Activated T-helper 17 cell treated with anti-CD3 and anti-CD28 coated beads, Interleukin-2, amount 50 U/mL, for 72 hours (primary cell): ENCODE measurements around the gene CCBE1. TPM values are rescaled to one million over a fixed set of nuclear protein-coding genes. Genes with fewer than 3 reads are reported as not detected.
"Not testable (repeated sequence)": the region's sequence is repeated elsewhere in the genome, so short reads cannot be mapped to it uniquely, and the experiment has no call there.

Experiments
- ATAC-seq: fragments of 150-1000 bp; cut with Tn5 transposase; replicated peaks from 2 replicates; pipeline ENCODE4 v1.10.0; 2021; ENCODE audit warnings: mild to moderate bottlenecking, moderate library complexity
- H3K27ac Mint-ChIP-seq: one replicate; pipeline ENCODE4 v1.8.0; 2022; ENCODE audit warnings: mixed read lengths
- H3K27me3 Mint-ChIP-seq: one replicate; pipeline ENCODE4 v1.8.0; 2022; ENCODE audit warnings: mixed read lengths
- H3K36me3 Mint-ChIP-seq: one replicate; pipeline ENCODE4 v1.8.0; 2022; ENCODE audit warnings: low read depth, mild to moderate bottlenecking, mixed read lengths
- H3K4me1 Mint-ChIP-seq: one replicate; pipeline ENCODE4 v1.8.0; 2022; ENCODE audit warnings: mixed read lengths
- H3K4me3 Mint-ChIP-seq: one replicate; pipeline ENCODE4 v1.8.0; 2022; ENCODE audit warnings: mild to moderate bottlenecking, mixed read lengths
- H3K9me3 Mint-ChIP-seq: one replicate; pipeline ENCODE4 v1.8.0; 2022; ENCODE audit warnings: mixed read lengths
- total RNA-seq, 2 donors: library from RNA; stranded (reverse); gene quantifications; one replicate each; pipeline ENCODE4 v1.2.3, GENCODE V29; 2022

The CCBE1 gene
- total RNA-seq, 2 donors from 2014 or later, result 0.04 to 0.08 TPM

DNA sequence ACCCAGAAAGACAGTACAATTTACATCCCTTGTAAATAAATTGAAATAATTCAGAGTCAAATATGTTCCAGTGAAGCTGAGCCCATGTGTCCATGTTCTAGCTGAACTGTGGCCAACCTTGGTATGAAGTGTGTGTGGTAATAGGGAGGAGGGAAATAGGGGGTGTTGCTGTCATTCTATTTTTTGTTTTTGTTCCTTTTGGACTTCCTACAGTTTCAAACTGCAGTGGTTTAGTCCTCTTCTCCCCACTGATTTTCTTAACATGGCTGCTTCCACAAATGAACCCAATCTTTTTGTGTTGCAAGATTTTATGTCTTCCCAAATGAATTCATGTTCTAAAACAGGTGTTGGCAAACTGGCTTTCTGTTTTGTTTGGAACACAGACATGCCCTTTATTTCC is 156.9 kb downstream of the CCBE1 start:
- H3K27me3 Mint-ChIP-seq, result peaks cover 8% of the 10 kb centered on the region
- H3K27ac Mint-ChIP-seq, result no peak overlapping the region
- no peaks in the 10 kb centered on the region for H3K9me3 Mint-ChIP-seq
- no peak overlapping the region for H3K4me3 Mint-ChIP-seq
- no peak for ATAC-seq
- no peaks in the 10 kb centered on the region for H3K4me1 Mint-ChIP-seq
- no peaks in the 10 kb centered on the region for H3K36me3 Mint-ChIP-seq

DNA sequence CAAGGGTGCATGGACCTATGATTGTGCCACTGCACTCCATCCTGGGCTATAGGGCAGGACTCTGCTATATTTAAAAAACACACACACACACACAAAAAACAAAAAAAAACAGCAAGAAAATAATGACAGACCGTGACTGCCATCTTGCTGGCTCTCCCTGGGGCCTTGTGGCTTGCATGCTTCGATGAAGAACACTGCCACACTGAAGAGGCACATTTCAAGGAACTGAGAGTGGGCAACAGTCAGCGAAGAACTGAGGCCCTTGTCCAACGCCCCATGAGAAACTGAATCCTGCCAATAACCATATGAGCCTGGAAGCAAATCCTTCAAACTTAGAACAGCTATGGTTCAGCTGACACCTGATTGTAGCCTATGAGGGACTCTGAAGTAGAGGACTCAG is 158.1 kb downstream of the CCBE1 start:
- no peaks in the 10 kb centered on the region for H3K9me3 Mint-ChIP-seq
- H3K4me3 Mint-ChIP-seq, result no peak overlapping the region
- no peaks in the 10 kb centered on the region for H3K36me3 Mint-ChIP-seq
- no peak for ATAC-seq
- H3K27ac Mint-ChIP-seq, result no peak overlapping the region
- H3K4me1 Mint-ChIP-seq, result no peaks in the 10 kb centered on the region
- H3K27me3 Mint-ChIP-seq, result peaks cover 12% of the 10 kb centered on the region

DNA sequence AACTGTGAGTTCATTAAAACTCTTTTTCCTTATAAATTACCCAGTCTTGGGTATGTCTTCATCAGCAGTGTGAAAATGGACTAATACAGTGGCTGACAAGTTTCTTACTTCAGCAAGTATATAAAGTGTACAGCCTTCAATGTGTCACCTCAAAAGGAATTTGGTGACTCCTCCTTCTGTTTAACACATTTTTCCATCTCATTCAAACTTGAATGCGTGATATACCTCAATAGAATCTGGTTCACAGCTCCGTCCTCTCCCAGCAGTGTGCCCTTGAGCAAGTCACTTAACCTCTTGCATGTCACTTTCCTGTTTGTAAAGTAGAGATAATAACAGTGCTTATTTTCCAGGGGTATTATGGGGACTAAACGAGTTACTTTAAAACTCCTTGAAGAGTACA is 159.6 kb downstream of the CCBE1 start:
- Mint-ChIP-seq H3K4me1 (no peaks in the 10 kb centered on the region), H3K27ac (no peak overlapping the region), H3K36me3 (no peaks in the 10 kb centered on the region), H3K4me3 (no peak overlapping the region), H3K9me3 (no peaks in the 10 kb centered on the region), H3K27me3 (peaks cover 15% of the 10 kb centered on the region)
- no peak for ATAC-seq

DNA sequence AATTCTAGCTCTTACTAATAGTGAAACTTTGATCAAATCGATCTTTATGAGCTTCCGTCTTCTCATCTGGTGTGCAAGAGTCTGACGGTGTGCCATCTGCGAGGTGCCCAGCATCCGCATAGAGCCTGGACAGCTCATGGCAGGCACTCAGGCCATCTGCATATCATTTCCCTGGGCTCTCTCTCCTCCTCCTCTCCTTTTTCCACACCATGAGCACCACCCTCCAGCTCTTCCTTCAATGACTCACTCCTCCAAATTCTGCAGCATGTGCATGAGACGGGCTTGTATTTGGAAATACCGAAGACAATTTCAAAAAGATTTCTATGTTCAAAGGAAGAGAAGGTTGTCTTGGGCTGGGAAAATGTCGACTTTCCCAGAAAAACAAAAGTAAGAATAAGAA is 161.1 kb downstream of the CCBE1 start:
- peaks cover 11% of the 10 kb centered on the region for H3K27me3 Mint-ChIP-seq
- no peak for ATAC-seq
- H3K27ac Mint-ChIP-seq, result no peak overlapping the region
- no peak overlapping the region for H3K4me3 Mint-ChIP-seq
- H3K4me1 Mint-ChIP-seq, result no peaks in the 10 kb centered on the region
- no peaks in the 10 kb centered on the region for H3K9me3 Mint-ChIP-seq
- H3K36me3 Mint-ChIP-seq, result no peaks in the 10 kb centered on the region

DNA sequence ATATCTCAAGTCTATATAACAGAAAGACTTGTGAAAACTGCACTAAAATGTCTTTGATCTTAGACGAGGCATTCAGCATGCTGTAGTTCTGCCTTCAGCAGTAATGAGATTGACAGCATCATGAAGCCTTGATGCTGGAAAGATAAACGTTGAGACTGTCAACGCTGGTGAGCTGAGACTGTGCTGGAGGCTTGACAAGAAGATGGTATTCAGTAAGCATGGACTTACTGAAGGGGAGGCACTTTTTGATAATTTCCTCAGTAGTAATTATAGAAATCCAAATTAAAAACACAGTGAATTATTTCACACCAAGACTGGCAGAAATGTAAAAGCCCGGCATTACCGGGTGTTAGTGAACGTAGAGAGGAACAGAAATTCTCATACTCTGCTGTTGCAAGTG is 162.2 kb downstream of the CCBE1 start:
- no peaks in the 10 kb centered on the region for H3K36me3 Mint-ChIP-seq
- peaks cover 15% of the 10 kb centered on the region for H3K27me3 Mint-ChIP-seq
- H3K27ac Mint-ChIP-seq, result no peak overlapping the region
- H3K4me3 Mint-ChIP-seq, result no peak overlapping the region
- H3K9me3 Mint-ChIP-seq, result no peaks in the 10 kb centered on the region
- H3K4me1 Mint-ChIP-seq, result no peaks in the 10 kb centered on the region
- ATAC-seq, result no peak

DNA sequence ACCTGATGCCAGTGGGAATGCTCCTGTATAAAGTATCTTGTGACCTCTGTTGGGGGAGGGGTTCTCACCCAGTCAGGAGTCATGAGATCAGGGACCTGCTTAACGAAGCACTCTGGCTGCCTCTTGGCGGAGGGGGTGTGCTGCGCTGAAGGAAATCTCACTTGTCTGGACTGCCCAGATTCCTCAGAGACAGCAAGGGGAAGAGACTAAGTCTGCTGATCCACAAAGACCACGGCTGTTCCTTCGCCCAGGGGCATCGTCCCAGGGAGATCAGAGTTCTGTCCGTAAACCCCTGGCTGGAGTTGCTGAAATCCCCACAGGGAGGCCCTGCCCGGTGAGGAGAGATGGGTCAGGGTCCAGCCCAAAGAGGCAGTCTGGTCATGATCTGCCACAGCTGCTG is 168.4 kb downstream of the CCBE1 start:
- Mint-ChIP-seq H3K27me3 (peaks cover 10% of the 10 kb centered on the region), H3K36me3 (no peaks in the 10 kb centered on the region), H3K4me1 (no peaks in the 10 kb centered on the region), H3K27ac (no peak overlapping the region), H3K9me3 (peaks cover 5% of the 10 kb centered on the region), H3K4me3 (no peak overlapping the region)
- ATAC-seq, result no peak

DNA sequence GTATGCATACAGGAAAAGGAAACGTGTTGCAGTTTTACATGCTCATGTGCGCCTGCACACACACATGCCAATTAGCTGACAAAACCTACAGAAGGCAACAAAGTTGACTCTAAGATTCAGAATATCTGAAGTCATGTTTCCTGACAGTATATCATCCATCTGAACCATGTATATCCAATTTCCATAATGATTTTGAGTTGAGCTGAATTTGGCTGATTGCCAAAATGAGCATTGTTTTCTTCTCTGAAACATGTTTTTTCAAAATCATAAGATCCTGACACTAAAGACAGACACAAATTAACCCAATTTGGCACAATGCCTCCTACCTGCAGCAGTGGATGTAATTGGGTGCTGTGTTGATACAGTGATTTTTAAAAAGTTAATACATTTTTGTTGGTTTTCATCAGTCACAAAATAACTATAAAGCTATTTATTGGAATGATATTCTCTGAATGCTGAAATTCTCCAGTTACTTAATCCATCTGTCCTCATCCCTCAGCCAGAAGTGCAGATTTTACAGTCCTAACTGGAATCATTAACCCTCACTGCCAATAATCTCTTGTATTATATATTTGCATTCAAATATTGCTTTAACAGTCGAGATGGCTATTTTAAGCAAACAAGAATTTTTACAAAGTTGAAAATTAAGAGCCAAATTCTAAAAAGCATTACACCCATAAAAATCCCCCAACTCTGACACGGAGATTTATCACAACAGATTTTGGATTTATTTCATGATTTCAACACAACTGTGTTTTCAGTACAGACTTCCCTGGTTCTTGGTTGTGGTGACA is 176.5 kb downstream of the CCBE1 start:
- H3K4me1 Mint-ChIP-seq, result no peaks in the 10 kb centered on the region
- ATAC-seq, result no peak
- H3K36me3 Mint-ChIP-seq, result no peaks in the 10 kb centered on the region
- peaks cover 4% of the 10 kb centered on the region for H3K27me3 Mint-ChIP-seq
- no peak overlapping the region for H3K4me3 Mint-ChIP-seq
- H3K27ac Mint-ChIP-seq, result no peak overlapping the region
- H3K9me3 Mint-ChIP-seq, result peaks cover 1% of the 10 kb centered on the region

DNA sequence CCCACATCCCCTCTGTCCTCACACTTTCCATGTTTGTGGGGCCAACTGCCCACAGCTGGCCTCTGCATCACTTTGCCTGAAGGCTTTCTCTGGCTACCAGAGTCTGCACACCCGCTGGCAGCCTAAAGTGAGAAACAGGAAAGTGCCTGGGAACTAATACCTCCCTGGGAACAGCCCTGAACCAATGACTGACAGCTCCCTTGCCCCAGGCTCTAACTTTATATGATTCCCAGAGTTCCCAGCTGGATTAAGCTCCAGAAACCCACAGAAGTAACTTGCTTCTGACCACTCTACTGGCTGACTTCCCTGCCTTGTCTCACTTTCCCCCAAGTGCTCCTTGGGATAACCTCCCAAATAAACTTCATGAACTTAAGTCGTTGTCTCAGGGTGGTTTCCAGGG is 178.5 kb downstream of the CCBE1 start:
- no peaks in the 10 kb centered on the region for H3K36me3 Mint-ChIP-seq
- ATAC-seq, result no peak
- no peak overlapping the region for H3K27ac Mint-ChIP-seq
- peaks cover 7% of the 10 kb centered on the region for H3K27me3 Mint-ChIP-seq
- no peaks in the 10 kb centered on the region for H3K4me1 Mint-ChIP-seq
- H3K4me3 Mint-ChIP-seq, result no peak overlapping the region
- H3K9me3 Mint-ChIP-seq, result no peaks in the 10 kb centered on the region

DNA sequence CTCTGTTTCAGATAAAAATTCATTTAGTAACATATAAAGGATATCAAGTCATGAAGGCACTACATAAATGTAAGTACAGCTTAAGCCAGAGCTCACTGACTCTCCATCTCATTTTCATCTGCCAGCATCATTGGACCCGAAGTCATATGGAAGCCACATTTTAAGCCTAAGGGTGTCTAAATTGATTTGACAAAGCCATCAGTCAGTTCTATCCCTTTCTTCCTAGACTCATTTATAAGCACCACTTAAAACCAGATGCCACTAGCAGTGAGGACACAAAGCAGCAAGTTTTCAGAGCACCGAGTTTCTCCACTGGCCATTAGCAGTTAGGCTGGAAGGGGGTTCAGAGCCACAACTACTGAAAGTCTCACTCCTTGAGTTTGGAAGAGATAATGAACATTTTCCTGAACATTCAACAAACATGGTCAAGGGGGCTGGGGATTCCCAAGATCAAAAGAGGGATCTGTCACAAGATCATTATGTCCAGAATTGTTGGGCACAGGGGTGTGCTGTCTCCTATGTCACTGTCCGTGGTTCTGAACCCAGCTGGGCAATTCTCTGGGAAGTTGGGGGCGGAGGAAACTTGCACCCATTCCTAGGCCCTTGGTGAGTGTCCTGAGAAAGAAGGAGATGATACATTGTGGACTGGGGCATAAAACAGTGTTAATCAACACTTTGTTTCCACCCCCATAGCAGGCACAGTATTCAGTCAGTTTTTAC is 179.6 kb downstream of the CCBE1 start:
- no peak overlapping the region for H3K27ac Mint-ChIP-seq
- H3K27me3 Mint-ChIP-seq, result peaks cover 9% of the 10 kb centered on the region
- H3K4me3 Mint-ChIP-seq, result no peak overlapping the region
- no peaks in the 10 kb centered on the region for H3K36me3 Mint-ChIP-seq
- H3K9me3 Mint-ChIP-seq, result no peaks in the 10 kb centered on the region
- ATAC-seq, result no peak
- H3K4me1 Mint-ChIP-seq, result no peaks in the 10 kb centered on the region

DNA sequence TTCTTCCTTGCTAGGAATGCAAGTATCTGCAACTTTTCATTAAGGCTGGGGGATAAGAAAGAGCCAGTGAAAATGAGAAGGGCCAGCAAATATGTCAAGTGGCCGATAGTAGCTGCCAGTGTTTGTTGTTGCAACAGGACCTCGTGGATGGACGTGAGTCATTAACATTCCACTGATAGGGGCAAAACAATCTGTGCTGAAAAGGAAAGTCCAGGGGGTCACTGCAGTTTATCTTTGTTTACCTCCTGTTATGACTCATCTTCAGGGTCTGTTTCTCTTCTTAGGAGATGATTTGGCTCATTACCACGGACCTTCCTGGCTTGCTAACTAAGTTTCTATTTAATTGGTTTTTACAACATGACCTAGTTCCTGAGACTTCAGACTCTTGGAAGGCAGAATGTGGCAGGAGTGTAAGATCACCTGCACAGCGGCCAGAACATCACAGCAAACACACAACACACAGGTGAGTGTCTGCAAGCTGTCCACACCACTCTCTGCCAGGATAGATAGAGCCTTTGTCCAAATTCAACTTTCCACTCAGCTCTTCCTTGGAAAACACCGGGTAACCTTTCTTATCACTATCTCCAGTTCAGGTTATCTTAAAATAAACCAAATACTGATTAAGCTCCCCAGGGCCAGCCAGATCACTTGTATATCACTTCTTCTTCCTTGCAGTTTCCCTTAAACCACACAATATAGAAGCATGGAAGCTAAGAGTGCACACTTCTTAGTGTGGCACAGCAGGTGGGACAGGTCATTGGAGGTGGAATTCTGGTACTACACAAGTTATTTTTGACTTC is 180.7 kb downstream of the CCBE1 start:
- H3K36me3 Mint-ChIP-seq, result no peaks in the 10 kb centered on the region
- H3K4me3 Mint-ChIP-seq, result no peak overlapping the region
- peaks cover 15% of the 10 kb centered on the region for H3K27me3 Mint-ChIP-seq
- no peaks in the 10 kb centered on the region for H3K4me1 Mint-ChIP-seq
- no peak overlapping the region for H3K27ac Mint-ChIP-seq
- ATAC-seq, result no peak
- H3K9me3 Mint-ChIP-seq, result no peaks in the 10 kb centered on the region

DNA sequence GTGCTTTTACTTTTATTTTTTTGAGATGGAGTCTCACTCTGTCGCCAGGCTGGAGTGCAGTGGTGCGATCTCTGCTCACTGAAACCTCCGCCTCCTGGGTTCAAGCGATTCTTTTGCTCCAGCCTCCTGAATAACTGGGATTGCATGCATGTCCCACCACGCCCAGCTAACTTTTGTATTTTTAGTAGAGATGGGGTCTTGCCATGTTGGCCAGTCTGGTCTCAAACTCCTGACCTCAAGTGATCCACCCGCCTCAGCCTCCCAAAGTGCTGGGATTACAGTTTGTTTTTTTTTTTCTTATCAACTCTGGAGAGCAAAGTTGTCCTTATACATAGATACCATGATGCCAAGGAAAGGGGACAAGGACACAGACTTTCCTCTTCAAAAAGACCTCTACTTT is 181.3 kb downstream of the CCBE1 start:
- not testable (repeated sequence) for H3K4me1 Mint-ChIP-seq, H3K4me3 Mint-ChIP-seq, ATAC-seq, H3K27ac Mint-ChIP-seq, H3K36me3 Mint-ChIP-seq, H3K9me3 Mint-ChIP-seq
- H3K27me3 Mint-ChIP-seq, result peaks cover 17% of the 10 kb centered on the region

DNA sequence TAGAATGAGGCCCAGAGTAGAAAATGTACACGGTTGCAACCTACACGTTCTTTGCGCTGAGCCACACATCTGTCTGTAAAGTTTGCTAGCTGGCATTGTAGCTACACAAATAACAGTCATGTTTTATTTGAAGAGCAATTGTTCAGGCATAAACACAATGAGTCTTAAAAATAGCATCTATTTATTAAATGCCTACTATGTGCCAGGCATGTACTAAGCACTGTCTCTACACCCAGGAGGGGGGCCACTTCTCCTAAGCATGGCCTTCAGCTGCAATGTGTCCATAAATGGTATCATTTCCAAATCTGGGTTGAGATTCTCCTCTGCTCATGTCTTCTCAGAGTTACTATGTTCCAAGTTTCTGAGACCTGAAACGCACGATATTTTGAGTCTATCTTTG is 182.1 kb downstream of the CCBE1 start:
- Mint-ChIP-seq H3K4me3 (no peak overlapping the region), H3K27ac (no peak overlapping the region), H3K4me1 (no peaks in the 10 kb centered on the region), H3K36me3 (no peaks in the 10 kb centered on the region), H3K27me3 (peaks cover 21% of the 10 kb centered on the region), H3K9me3 (no peaks in the 10 kb centered on the region)
- no peak for ATAC-seq

DNA sequence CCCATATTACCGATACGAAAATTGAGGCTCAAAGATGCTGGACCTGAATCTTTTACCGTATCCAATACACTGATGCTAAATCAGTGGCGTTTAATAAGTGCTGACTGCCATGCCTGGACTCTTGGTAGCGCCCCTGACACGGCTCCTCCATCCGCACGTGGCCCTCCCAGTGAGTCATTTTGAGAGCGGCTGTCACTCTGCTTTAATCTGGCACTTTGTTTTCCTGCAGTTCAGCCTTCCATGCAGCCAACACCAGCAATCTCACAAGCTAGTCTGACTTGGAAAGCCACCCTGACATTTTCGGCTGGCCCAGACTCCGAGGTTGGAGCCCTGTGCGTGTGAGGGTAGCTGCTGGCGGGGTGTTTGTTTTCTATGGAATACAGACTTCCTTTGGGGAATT is 183.0 kb downstream of the CCBE1 start:
- ATAC-seq, result no peak
- peaks cover 25% of the 10 kb centered on the region for H3K27me3 Mint-ChIP-seq
- H3K27ac Mint-ChIP-seq, result no peak overlapping the region
- H3K36me3 Mint-ChIP-seq, result no peaks in the 10 kb centered on the region
- no peaks in the 10 kb centered on the region for H3K4me1 Mint-ChIP-seq
- H3K9me3 Mint-ChIP-seq, result no peaks in the 10 kb centered on the region
- no peak overlapping the region for H3K4me3 Mint-ChIP-seq

DNA sequence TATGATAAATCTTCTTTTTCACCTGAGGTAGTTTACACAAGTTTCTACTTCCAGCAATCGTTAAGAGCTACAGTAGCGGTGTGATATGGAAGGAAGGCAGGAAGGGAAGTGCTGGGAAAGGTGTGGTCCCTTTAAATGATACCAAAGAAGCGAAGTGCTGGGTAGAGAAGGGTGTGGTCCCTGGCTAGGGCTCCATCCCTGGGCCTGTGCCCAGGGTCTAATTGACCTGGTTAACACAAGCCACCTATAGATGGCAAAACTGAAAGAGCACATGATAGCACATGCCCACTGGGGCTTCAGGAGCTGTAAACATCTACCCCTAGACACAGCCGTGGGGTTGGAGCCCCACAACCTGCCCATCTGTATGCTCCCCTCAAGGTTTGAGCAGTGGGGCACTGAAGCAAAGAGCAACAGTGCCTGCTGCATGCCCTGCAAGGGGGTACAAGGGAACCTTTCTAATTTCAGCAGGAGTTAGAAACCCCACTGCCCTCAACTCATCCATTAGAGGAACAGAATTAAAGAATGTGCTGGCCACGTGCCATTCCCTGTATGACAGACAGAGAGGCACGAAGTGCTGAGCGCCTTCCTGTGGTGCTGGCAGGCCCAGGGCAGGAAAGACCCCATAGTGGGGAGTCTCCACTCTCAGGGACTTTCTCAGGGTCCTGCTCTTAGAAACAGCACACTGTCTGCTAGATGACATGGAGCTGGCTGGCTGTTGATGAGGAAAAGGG is 185.0 kb downstream of the CCBE1 start:
- peaks cover 24% of the 10 kb centered on the region for H3K27me3 Mint-ChIP-seq
- H3K36me3 Mint-ChIP-seq, result no peaks in the 10 kb centered on the region
- H3K27ac Mint-ChIP-seq, result no peak overlapping the region
- H3K4me3 Mint-ChIP-seq, result no peak overlapping the region
- no peak for ATAC-seq
- no peaks in the 10 kb centered on the region for H3K9me3 Mint-ChIP-seq
- no peaks in the 10 kb centered on the region for H3K4me1 Mint-ChIP-seq
